Caco-2 (cell line): Measurements from ENCODE around the gene LRRC7. TPM values are rescaled to one million over a fixed set of nuclear protein-coding genes. Genes with fewer than 3 reads are reported as not detected.

Experiments
- BruUV-seq: library from RNA; stranded (reverse); fragments of 400-500 nt; replicated peaks from 2 replicates; lab custom pipeline; 2021; lab: Mats Ljungman, UMichigan
- CTCF ChIA-PET: fragments of 300-600 bp; sonication (Branson Sonifier 250); formaldehyde crosslinking; loops from one replicate; lab custom pipeline; 2022; ENCODE audit warnings: antibody characterized with exemption; lab: Charles Lee
- POLR2A ChIA-PET: fragments of 300-600 bp; sonication (Branson Sonifier 250); formaldehyde crosslinking; loops from one replicate; lab custom pipeline; 2022; ENCODE audit warnings: antibody characterized with exemption; lab: Charles Lee
- DNase-seq, 2 experiments: peaks; one replicate each; pipeline versions ENCODE4 v3.0.0 to v3.0.0-alpha.2; 2020 to 2022
- H3K27me3 ChIP-seq: replicated peaks from 2 replicates; pipeline ENCODE4 v1.6.0; 2011; ENCODE audit warnings: low read length; ENCODE audit not compliant: control insufficient read depth, insufficient read depth
- H3K36me3 ChIP-seq: 2 replicates; pipeline ENCODE4 v1.5.1; 2011; ENCODE audit warnings: low read length; ENCODE audit not compliant: control insufficient read depth, insufficient read depth
- H3K4me1 ChIP-seq: fragments of 250-450 bp; sonication (Bioruptor Pico); 2 replicates; pipeline ENCODE4 v1.5.1; 2020; ENCODE audit warnings: mild to moderate bottlenecking
- H3K4me3 ChIP-seq: 2 replicates; pipeline ENCODE4 v1.5.1; 2011; ENCODE audit warnings: low read depth, mild to moderate bottlenecking, control low read depth, low read length
- H3K9me3 ChIP-seq: fragments of 250-450 bp; sonication (Bioruptor Pico); 2 replicates; pipeline ENCODE4 v1.5.1; 2020; ENCODE audit warnings: mild to moderate bottlenecking, moderate library complexity
- H3K27ac Mint-ChIP-seq: one replicate; pipeline ENCODE4 v1.8.0; 2022; ENCODE audit warnings: mixed read lengths; ENCODE audit not compliant: unreplicated experiment
- H3K27me3 Mint-ChIP-seq: one replicate; pipeline ENCODE4 v1.8.0; 2022; ENCODE audit warnings: mixed read lengths; ENCODE audit not compliant: insufficient read depth, unreplicated experiment
- H3K36me3 Mint-ChIP-seq: one replicate; pipeline ENCODE4 v1.8.0; 2022; ENCODE audit warnings: mild to moderate bottlenecking, mixed read lengths; ENCODE audit not compliant: insufficient read depth, unreplicated experiment
- H3K4me1 Mint-ChIP-seq: one replicate; pipeline ENCODE4 v1.8.0; 2022; ENCODE audit warnings: low read depth, mixed read lengths; ENCODE audit not compliant: unreplicated experiment
- H3K4me3 Mint-ChIP-seq: one replicate; pipeline ENCODE4 v1.8.0; 2022; ENCODE audit warnings: mild to moderate bottlenecking, moderate library complexity, mixed read lengths; ENCODE audit not compliant: unreplicated experiment
- H3K9me3 Mint-ChIP-seq: one replicate; pipeline ENCODE4 v1.8.0; 2022; ENCODE audit warnings: mixed read lengths; ENCODE audit not compliant: unreplicated experiment
- CTCF ChIP-seq, 2 experiments: fragments of 200-600 bp in 1 of 2; IDR thresholded peaks; 1 replicate in 1 of 2; 2 replicates in 1 of 2; pipeline versions ENCODE4 v1.5.1 to v1.8.0; 2011 to 2022; ENCODE audit warnings: antibody characterized with exemption in 1 of 2, control low read depth in 1 of 2, inconsistent platforms in 1 of 2, low read depth in 1 of 2, low read length in 1 of 2, mild to moderate bottlenecking in 1 of 2, moderate library complexity in 1 of 2; ENCODE audit not compliant: insufficient read depth in 1 of 2, severe bottlenecking in 1 of 2, unreplicated experiment in 1 of 2
- intact Hi-C: fragments of 100-400 bp; cut with micrococcal nuclease; formaldehyde crosslinking; loops from one replicate; pipeline ENCODE4 v1.10.0; 2022; ENCODE audit not compliant: unreplicated experiment
- total RNA-seq: library from RNA; stranded (reverse); gene quantifications from 2 replicates; pipeline ENCODE4 v1.2.3, GENCODE V29; 2022

LRRC7 gene
- total RNA-seq, 1 experiment from 2014 or later, result 8.5 TPM

- H3K4me3 ChIP-seq, result no peak overlapping the region
- no peak overlapping the region for H3K27ac Mint-ChIP-seq
- no peak for DNase-seq
- H3K4me1 ChIP-seq, result no peaks in the 10 kb centered on the region
- no TSS peak for BruUV-seq
- H3K27me3 Mint-ChIP-seq, result no peaks in the 10 kb centered on the region
- no peaks in the 10 kb centered on the region for H3K4me1 Mint-ChIP-seq
- no peaks in the 10 kb centered on the region for H3K36me3 Mint-ChIP-seq
- no peaks in the 10 kb centered on the region for H3K9me3 ChIP-seq
- no peaks in the 10 kb centered on the region for H3K9me3 Mint-ChIP-seq
- intact Hi-C loops, result no loop called here
- H3K36me3 ChIP-seq, result no peaks in the 10 kb centered on the region
- no peak for TF ChIP-seq CTCF (IDR thresholded peaks at IDR 0.05; ENCODE audit: insufficient read depth in 1 of 2, low read depth in 1 of 2, low read length in 1 of 2, severe bottlenecking in 1 of 2, unreplicated experiment in 1 of 2)
- no peak overlapping the region for H3K4me3 Mint-ChIP-seq
- no peaks in the 10 kb centered on the region for H3K27me3 ChIP-seq
- POLR2A ChIA-PET, result no interaction called here
- CTCF ChIA-PET, result no interaction called here
These were observed 83.1 kb downstream of the LRRC7 start for GRCh38 chr1:69650779-69651178.

GRCh38 chr1:69651656-69652055 lies 83.9 kb downstream of the LRRC7 start:
- no peaks in the 10 kb centered on the region for H3K36me3 ChIP-seq
- ChIA-PET CTCF (no interaction called here), POLR2A (no interaction called here)
- H3K9me3 ChIP-seq, result no peaks in the 10 kb centered on the region
- Mint-ChIP-seq H3K27me3 (no peaks in the 10 kb centered on the region), H3K4me3 (no peak overlapping the region), H3K9me3 (no peaks in the 10 kb centered on the region), H3K27ac (no peak overlapping the region), H3K4me1 (no peaks in the 10 kb centered on the region), H3K36me3 (no peaks in the 10 kb centered on the region)
- no peak for TF ChIP-seq CTCF (IDR thresholded peaks at IDR 0.05; ENCODE audit: insufficient read depth in 1 of 2, low read depth in 1 of 2, low read length in 1 of 2, severe bottlenecking in 1 of 2, unreplicated experiment in 1 of 2)
- BruUV-seq, result no TSS peak
- H3K4me3 ChIP-seq, result no peak overlapping the region
- no peaks in the 10 kb centered on the region for H3K4me1 ChIP-seq
- DNase-seq, result no peak
- intact Hi-C loops, result no loop called here
- H3K27me3 ChIP-seq, result no peaks in the 10 kb centered on the region

DNA sequence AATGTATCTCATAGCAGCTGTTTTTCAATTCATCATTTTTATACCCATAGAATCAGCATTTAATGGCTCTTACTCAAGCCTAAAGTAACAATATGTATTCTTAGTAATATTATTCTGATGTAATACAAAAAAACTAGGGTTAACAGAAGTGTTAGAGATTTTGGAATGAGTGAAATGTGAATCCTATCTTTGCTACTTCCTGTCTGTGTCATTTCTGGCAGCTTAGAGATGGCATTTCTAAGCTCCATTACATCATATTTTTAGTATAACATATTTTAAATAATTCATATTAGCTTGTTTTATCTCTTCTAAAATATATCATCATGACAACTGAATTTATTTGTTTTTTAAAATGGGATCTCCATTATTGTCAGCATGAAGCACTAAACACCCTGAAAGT lies 90.2 kb downstream of the LRRC7 start:
- no peak overlapping the region for H3K4me3 ChIP-seq
- intact Hi-C loops, result no loop called here
- H3K4me1 ChIP-seq, result no peaks in the 10 kb centered on the region
- no peak for DNase-seq
- H3K4me1 Mint-ChIP-seq, result no peaks in the 10 kb centered on the region
- no peaks in the 10 kb centered on the region for H3K27me3 Mint-ChIP-seq
- no peaks in the 10 kb centered on the region for H3K36me3 Mint-ChIP-seq
- no peak overlapping the region for H3K27ac Mint-ChIP-seq
- H3K36me3 ChIP-seq, result no peaks in the 10 kb centered on the region
- POLR2A ChIA-PET, result no interaction called here
- CTCF ChIA-PET, result no interaction called here
- H3K27me3 ChIP-seq, result no peaks in the 10 kb centered on the region
- BruUV-seq, result no TSS peak
- no peak overlapping the region for H3K4me3 Mint-ChIP-seq
- TF ChIP-seq CTCF (IDR thresholded peaks at IDR 0.05; ENCODE audit: insufficient read depth in 1 of 2, low read depth in 1 of 2, low read length in 1 of 2, severe bottlenecking in 1 of 2, unreplicated experiment in 1 of 2), result no peak
- H3K9me3 ChIP-seq, result no peaks in the 10 kb centered on the region
- H3K9me3 Mint-ChIP-seq, result no peaks in the 10 kb centered on the region
